ENCODE results near the gene KCNK10.

The KCNK10 gene

DNA sequence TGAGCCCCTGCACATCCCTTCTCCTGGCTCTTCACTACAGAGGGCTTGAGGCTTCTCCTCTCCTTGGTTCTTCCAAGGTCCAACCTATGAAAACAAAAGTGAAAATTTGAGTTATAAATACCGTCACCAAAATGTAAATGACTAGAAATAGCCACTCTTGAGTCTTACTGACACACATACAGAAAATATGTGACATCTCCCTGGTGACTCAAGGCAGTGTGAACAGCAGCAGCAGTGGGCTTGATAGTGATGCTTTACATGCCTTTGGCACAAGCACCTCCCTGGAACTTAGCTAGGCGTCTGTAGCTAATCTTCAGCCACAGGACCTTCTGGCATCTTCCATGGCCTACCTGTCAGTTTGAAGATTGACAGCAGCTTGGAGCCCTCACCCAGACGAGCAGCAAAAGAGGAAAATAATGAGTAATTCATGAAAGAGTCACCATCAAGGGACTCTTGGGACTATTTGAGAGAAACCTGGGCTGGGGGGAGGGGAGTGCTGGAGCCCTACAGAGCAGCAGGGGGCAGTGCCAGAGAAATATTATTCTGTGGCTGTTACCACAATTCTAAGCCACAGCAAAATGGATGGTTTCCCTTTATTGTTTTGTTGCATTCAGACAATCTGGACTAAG lies 158.0 kb downstream of the KCNK10 start:
- H3K4me3 ChIP-seq (ENCODE audit: control insufficient read depth, low read depth, low read length), result no peak overlapping the region
- TF ChIP-seq, protein P1, sequence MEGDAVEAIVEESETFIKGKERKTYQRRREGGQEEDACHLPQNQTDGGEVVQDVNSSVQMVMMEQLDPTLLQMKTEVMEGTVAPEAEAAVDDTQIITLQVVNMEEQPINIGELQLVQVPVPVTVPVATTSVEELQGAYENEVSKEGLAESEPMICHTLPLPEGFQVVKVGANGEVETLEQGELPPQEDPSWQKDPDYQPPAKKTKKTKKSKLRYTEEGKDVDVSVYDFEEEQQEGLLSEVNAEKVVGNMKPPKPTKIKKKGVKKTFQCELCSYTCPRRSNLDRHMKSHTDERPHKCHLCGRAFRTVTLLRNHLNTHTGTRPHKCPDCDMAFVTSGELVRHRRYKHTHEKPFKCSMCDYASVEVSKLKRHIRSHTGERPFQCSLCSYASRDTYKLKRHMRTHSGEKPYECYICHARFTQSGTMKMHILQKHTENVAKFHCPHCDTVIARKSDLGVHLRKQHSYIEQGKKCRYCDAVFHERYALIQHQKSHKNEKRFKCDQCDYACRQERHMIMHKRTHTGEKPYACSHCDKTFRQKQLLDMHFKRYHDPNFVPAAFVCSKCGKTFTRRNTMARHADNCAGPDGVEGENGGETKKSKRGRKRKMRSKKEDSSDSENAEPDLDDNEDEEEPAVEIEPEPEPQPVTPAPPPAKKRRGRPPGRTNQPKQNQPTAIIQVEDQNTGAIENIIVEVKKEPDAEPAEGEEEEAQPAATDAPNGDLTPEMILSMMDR (IDR thresholded peaks at IDR 0.05; ENCODE audit: control insufficient read depth, insufficient read depth, low read depth, low read length, missing control alignments), result no peak
- no peak for DNase-seq (ENCODE audit: low read depth)

DNA sequence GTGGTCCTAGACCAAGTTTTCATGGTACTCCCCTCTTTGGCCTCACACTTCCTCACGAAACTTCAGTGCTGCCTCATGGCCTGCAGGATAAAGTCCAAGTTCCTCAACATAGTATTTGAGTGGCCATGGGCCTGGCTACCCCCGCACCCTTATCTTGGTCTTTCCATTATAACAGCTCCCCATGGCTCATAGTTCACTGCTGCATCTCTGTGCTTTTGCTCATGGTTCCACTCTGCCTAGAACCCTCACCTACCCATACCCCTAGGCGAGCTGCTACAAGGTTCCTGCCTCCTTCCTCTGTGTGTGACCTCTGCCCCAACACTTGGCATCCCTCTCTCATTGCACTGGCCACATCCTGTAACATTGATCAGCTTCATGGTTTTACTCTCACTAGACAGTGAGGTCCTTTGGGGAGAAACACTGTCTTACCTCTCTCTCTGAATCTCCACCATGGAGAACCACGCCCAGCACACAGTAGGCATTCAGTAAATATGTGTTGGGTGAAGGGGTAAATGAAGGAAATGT lies 159.3 kb downstream of the KCNK10 start:
- DNase-seq (ENCODE audit: low read depth), result no peak
- TF ChIP-seq, protein P1 (IDR thresholded peaks at IDR 0.05; ENCODE audit: control insufficient read depth, insufficient read depth, low read depth, low read length, missing control alignments), result no peak
- no peak overlapping the region for H3K4me3 ChIP-seq (ENCODE audit: control insufficient read depth, low read depth, low read length)

DNA sequence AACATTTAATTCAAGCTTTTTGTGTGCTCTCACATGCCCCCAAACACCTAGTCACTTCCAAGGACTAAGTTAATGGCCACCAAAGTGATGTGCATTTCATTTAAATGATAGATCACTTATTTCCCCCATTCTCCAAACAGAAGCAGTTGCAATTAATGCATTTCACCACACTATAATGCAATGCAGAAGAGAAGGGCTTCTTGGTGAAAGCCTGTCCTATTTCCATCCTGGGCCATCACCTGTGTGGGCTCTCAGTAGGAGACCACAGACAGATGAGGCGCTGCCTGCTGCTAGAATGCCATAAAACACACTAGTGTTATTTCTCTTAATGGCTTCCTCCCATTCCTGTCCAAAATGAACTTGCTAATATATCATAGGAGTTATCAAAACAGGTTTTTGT lies 166.9 kb downstream of the KCNK10 start:
- DNase-seq (ENCODE audit: low read depth), result no peak
- no peak overlapping the region for H3K4me3 ChIP-seq (ENCODE audit: control insufficient read depth, low read depth, low read length)
- TF ChIP-seq, protein P1 (IDR thresholded peaks at IDR 0.05; ENCODE audit: control insufficient read depth, insufficient read depth, low read depth, low read length, missing control alignments), result no peak

DNA sequence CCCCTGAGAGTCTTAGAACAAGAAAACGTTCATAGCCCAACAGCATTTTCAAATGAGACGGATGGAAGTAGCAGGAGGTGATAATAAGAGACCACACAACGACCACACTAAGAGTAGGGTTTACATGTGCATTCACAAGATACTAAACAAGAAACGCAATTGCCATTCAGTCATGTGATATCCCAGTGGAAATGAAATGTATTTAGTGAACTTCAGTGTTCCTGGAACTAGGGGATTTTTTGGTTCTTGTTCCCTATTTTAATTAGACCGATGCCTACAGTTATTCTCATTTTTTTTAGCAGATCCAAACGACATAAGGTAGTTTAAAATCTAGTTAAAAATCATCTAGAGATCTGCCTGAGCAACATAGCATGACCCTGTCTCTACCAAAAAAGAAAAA lies 168.1 kb downstream of the KCNK10 start:
- TF ChIP-seq, protein P1 (IDR thresholded peaks at IDR 0.05; ENCODE audit: control insufficient read depth, insufficient read depth, low read depth, low read length, missing control alignments), result no peak

DNA sequence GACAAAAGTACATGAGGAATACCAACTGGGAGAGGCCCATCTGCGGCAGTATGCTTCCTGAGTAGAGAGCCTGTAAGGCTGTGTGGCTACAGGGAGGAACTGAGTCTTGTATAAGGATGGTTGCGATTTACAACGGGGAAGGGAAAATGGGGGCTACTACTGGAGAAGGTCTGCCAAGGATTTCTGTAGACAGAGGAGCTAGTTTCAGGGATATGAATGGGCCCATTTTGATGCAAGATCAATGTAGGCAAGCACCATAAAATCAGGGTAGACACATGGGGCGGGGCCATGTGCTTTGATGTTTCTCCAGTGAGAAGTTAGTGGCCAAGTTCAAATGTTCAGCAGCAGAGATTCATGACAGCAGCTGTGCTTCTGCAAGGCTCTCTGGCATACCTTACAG lies 168.7 kb downstream of the KCNK10 start:
- DNase-seq (ENCODE audit: low read depth), result no peak
- TF ChIP-seq, protein P1 (IDR thresholded peaks at IDR 0.05; ENCODE audit: control insufficient read depth, insufficient read depth, low read depth, low read length, missing control alignments), result no peak
- H3K4me3 ChIP-seq (ENCODE audit: control insufficient read depth, low read depth, low read length), result no peak overlapping the region

More for the DNA sequence above, 168.1 kb downstream of the KCNK10 start:
- DNase-seq (ENCODE audit: low read depth), result no peak
- no peak overlapping the region for H3K4me3 ChIP-seq (ENCODE audit: control insufficient read depth, low read depth, low read length)

DNA sequence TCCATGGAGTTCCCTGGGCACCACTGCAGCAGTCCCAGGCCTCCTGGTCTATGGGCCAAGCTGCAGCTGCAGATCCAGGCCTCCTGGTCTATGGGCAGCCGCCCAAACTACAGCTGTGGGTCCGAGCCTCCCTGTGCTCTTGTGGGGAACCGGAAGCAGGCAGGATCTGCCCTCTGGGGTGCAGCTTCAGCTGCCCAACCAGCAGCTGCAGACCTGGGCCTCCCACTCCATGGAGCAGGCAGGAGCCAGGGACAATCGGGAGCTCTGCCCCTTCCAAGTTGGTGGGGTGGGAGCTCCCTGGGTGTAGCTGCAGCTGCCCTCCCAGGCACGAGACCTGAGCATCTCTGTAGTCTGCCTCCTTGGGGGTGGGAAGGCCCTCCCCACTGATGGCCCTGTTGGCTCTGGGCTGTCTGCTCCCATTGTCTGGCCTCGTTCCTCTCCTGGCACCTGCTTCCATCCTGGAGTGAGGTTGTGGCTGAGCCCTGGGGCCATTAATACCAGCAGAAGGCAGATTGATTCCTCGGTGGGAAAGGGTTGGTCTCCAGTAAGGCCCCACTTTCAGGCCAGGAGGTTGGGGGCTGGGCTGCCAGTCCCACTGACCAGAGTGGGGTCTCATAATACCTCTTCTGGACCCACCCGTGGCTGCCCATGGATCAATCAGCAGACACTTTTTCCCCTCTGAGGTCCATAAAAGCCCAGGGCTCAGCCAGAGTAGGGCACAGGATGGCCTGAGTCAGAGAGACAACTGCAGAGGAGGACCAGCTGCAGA lies 176.0 kb downstream of the KCNK10 start:
- TF ChIP-seq, protein P1 (IDR thresholded peaks at IDR 0.05; ENCODE audit: control insufficient read depth, insufficient read depth, low read depth, low read length, missing control alignments), result no peak
- no peak overlapping the region for H3K4me3 ChIP-seq (ENCODE audit: control insufficient read depth, low read depth, low read length)

More for the DNA sequence above, 176.0 kb downstream of the KCNK10 start:
- no peak for DNase-seq (ENCODE audit: low read depth)

Measured in AG09309 (cell line).